ENCODE data around the gene LRP1B.

DNA sequence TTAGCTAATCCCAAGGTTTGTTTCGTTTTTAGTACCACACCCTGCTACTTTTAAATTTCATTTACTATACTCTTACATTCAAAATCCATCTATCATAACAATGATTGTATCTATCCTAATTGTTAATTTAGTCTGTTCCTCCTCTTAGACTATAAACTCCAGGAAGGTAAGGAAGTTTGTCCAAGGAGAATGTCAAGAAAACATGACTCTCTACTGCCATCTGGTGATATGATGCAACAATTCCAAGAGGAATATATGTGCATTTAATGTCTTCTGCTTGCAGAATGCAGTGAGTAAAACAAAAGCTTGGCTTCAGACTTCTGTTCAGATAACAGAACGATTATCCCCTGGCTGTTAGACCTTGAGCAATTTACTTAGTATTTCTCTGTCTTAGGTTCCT is 1267.1 kb downstream of the LRP1B start:
- peak in 2 of 4 experiments; percentile 30 to 37 for TF ChIP-seq CTCF (IDR thresholded peaks at IDR 0.05)
- no peak for TF ChIP-seq POLR2A (IDR thresholded peaks at IDR 0.05)
